Kidney glomerular epithelial cell (primary cell): Measurements from ENCODE around the gene NTSR1.

Experiments used
- DNase-seq: peaks from one replicate; lab custom pipeline; 2025; lab: John Stamatoyannopoulos, UW

Gene NTSR1

DNA sequence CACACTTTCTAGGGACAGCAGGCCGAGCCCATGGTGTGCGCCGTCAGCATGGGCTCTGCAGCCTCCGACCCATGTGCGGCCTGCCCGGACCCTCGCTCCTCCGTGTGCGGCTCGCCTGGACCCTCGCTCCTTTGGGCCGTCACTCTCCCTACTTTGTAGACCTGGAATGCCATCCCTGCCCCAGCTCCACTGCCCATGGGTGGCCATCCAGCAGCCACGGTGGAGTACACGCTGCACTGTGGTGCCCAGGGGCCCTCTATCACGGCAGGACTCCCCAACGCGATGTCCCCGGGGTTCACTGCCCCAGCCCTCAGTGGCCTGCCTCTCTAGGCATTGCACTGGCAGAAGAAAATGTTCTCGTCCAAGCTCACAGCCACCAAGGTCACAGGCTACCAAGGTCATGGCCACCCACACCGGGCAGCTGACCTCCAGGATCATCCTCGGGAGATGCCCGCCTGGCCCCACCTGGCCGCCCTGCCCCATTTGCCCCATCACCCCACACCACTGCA lies 63.5 kb downstream of the NTSR1 start:
- DNase-seq, result no peak

DNA sequence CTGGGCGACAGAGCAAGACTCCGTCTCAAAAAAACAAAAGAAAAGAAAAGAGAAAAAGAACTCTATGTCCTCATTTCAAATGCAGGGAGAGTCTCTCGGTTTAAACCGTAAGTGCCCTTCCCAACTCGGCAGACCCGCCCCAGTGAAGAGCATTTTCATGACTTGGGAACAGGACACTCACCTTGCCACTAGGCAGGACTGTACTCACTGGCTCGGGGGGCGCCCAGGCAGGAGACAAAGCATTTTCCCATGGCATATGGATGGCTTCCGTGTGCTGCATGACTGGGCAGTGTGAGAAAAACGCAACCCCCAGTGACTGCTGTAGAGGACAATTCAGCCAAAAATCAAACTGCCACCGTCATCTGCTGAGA lies 64.0 kb downstream of the NTSR1 start:
- no peak for DNase-seq

DNA sequence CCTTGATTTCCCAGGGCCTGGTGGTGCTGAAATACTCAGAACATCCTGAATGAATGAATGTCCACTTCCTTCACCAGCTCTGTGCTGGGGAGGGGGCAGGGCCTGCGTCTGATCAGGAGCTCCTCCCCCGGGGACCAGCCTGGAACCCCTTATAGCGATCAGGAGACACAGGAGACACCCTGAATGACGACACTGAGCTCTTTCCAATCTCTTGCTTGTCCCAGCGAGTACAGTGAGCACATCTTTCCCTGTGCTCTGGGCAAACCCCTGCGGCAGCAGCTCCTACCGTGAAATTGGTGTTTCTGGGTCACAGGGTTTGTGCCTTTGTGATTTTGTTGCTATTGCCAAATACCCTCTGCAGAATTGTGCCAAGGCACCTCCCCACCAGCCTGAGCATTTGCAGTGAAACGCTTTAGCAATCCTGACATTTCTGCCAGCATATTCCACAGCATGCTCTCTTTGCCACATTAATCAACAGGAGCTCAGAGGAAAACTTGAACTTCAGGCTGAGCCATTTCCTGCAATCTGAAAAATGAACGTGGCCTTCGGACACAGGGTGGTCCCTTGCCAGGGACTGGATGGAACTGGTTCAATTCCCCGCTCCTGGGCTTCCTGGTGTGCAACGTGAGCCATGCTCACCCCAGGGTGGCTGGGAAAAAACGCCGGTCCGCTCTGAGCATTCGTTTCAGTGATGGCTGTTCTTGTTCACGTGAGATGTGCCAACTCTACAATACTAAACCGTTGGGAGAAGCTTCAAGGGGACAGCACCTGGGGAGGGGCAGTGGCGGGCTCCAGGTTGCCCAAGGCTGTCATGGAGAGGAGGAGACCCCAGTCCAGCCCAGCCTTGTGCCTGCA lies 64.6 kb downstream of the NTSR1 start:
- no peak for DNase-seq

DNA sequence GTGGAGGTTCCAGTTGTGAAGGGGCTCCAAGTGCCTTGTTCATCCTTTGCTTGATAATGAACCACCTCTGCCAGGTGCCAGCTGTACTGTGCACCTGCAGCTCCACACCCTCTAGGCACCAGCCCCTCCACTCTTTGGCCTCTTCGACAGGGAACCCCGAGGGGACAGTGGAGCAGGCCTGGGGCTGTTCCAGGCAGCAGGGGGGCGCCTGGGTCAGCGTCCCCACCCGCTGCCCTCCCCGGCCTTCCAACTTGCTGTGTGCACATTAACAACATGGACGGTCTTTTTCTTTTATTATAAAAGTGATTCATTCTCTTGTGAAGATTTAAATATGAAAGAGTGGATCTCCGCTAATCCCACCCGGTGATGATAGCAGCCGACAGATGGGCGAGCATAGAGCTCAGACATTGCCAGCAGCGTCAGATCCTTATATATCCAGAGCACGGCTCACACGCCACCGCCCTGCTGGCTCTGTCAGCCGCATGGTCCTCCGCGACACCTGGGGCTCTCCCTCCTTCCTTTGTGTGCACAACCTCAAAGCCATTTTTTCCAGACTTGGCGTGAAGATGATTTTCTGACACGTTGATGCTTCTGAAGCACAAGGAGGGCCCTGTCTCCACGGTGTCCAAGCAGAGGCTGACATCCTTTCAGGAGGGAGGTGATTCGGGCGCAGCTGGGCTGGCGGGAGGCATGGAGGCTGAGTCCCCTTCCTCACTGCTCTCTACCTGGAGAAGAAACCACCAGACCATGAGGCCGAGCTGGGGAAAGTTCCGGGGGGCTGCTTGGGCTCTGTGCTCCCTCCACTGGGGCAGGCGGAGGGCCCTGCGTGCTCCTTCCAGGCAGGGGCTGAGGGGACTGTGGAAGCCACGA lies 65.4 kb downstream of the NTSR1 start:
- no peak for DNase-seq

DNA sequence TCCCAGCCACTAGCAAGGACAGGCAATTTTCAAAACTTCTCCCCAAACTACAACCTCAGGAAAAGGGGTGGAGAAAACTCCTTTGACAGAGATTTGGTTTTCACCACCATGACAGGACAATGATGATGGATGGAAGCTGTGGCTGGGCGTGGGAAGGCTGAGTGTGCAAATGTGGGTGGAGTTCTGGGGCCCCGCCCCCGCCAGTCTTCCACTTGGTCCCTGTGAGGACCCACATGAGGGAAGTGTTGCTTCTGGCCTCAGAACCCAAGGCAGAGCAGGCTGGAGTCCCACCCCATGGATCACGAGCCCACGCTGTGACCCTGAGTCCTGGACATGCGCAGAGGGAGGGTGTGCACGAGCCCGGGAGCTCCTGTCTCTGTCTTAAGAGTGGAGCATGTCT lies 66.1 kb downstream of the NTSR1 start:
- DNase-seq, result no peak

DNA sequence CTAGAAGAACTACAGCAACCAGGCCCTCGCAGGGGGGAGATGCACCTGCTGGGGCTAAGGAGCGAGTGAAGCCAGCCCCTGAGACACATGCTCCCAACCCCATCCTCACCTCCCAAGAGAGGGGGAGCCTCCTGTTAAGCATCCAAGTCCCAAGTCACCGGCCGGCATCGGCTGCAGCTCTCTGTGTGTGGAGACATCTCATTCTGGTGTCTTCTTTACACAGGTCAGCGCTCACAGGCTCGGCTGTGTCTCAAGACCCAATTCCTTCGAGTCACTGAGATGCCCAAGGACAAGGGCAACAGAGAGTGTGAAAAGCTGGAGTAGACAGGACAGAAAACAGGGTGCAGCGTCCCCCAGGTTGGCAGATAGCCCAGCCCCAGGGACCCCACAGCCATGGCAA lies 66.6 kb downstream of the NTSR1 start:
- no peak for DNase-seq

DNA sequence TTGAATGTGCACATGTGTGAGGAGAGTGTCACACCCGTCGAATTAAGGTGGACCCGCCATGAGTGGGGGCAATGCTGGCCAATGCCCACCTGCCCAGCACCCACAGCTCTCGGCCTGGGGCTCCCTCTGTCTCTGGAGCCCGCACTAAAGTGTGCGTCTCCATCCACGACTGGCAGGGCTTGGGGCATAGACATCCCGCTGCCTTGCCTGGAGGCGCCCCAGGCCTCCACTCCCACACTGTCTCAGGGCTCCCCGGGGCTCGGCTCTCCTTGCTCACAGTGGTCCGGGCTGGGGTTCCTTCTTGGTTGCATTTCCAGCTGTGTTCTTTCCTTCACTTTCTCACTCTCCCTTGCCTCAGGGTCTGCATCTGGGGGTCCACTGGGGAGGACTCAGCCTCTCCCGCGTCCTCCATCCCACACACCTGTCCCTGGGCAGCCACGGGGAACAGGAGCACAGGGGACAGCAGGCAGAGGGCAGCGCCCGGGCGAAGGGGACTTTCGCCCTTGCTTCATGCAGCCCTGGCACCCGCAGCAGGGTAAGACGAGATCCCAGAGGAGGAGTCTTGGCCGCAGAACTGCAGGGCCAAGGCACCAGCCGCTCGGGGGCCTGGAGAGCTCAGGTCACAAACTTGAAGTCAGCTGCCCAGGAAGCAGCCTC lies 67.5 kb downstream of the NTSR1 start:
- DNase-seq, result no peak

DNA sequence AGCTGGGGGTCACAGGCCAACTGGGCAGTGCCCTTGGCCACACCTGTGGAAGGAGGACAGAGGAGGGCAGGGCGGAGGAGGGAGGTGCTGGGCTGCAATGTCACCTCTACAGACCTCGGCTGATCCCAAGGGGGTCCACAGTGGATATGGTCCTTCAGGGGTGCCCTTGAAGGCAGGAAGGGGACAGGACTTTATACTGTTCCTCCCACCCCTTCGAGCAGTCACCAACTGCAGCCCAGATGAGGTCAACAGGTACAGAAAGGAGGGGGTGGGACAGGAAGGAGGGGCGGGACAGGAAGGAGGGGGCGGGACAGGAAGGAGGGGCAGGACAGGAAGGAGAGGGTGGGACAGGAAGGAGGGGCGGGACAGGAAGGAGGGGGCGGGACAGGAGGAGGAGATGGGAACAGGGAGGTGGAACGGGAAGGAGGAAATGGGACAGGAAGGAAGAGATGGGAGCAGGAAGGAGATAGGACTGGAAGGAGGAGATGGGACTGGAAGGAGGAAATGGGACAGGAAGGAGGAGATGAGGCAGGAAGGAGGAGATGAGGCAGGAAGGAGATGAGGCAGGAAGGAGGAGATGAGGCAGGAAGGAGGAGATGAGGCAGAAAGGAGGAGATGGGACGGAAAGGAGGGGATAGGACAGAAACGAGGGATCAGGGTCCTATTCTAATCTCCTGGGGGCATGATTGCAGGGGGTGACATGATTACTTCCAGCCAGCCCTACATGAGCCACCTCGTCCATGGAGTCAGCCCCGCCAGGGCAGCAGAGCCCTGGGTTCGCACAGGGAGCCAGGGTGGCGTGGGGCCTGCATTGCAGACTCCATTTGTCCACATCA lies 68.3 kb downstream of the NTSR1 start:
- no peak for DNase-seq

DNA sequence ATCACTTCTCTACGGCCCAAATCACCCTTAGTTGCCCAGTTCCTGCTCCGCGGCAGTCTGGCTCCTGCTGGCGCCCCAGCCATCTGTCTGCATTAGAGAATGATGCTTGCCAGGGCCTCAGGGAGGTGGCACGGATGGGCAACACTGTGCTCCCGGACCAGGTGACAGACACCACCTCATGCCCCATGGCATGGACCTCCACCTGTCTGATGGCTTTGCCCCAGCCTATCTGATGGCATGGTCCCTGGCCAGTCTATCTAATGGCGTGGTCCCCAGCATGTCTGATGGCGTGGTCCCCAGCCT lies 68.8 kb downstream of the NTSR1 start:
- no peak for DNase-seq

DNA sequence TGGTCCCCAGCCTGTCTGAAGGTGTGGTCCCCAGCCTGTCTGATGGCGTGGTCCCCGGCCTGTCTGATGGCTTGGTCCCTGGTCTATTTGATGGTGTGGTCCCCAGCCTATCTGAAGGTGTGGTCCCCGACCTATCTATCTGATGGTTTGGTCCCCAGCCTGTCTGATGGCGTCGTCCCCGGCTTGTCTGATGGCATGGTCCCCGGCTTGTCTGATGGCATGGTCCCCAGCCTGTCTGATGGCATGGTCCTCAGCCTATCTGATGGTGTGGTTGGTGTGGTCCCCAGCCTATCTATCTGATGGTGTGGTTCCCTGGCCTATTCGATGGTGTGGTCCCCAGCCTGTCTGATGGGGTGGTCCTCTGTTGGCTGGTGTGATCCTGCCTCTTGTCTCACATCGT lies 69.4 kb downstream of the NTSR1 start:
- no peak for DNase-seq

DNA sequence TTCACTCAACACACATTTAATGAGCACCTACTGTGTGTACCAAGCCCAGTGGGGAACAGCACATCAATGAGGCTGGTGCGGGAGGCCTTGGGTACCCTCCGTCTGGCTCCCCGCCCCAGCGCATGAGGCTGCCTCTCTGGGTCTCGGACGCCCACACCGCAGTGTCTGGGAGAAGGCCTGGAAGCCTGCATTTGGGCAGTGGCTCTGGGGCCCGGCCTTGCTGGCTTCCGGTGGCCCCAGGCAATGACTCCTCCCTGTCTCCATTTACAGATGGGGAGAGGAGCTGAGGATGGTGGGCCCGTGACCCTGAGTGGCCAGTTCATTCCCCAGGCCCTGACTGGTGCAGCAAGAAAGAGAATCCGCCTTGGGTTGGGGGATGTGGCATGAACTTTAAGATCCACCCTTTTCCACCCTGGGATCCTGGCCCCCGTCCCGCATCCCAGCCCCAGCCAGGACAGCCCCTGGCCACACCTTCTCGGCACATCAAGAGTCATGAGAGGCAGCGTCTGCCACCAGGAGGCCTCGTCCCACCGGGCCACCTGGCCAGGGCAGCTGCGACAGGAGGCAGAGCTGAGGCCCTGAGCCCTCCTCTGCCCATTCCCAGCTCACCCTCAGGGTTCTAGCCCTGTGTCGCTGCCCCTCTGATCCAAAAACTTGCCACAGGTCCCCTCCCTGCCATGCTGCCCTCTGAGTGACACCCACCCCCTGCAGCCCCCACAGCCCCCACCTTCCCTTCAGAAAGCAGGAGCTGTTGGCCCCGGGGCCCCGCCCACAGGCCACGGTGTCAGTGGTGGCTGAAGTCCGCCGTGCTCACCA lies 70.2 kb downstream of the NTSR1 start:
- DNase-seq, result no peak

DNA sequence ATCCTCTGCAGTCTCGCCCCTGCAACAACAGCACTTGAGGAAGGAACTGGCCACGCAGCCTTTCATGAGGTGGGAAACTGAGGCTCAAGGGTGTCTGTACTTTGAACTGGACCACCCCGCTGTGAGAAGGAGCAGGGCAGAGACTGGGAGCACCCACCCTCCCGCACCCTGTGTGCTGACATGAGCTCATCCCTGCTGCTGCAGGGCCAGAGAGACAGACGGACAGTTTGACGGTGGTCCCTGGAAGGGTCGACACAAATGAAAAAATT lies 70.7 kb downstream of the NTSR1 start:
- DNase-seq, result no peak

DNA sequence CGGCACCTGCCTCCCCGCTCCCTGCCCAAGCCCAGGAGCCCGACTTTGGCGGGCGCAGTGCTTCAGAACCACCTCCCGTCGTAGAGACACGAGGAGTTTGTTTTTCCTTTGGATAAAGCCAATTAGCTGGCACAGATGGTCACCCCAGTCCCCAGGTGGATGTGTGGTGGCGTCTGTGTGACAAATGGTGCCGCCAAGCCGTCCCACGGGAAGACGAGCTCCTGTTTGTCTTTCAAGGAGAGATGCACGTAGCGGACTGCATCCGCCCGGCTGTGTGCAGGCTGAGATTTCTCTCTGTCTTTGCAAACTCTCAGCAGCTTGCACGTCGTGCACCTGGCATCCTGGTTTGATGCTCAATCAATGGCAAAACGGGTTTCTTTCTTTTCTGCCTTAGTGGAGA lies 71.6 kb downstream of the NTSR1 start:
- no peak for DNase-seq

DNA sequence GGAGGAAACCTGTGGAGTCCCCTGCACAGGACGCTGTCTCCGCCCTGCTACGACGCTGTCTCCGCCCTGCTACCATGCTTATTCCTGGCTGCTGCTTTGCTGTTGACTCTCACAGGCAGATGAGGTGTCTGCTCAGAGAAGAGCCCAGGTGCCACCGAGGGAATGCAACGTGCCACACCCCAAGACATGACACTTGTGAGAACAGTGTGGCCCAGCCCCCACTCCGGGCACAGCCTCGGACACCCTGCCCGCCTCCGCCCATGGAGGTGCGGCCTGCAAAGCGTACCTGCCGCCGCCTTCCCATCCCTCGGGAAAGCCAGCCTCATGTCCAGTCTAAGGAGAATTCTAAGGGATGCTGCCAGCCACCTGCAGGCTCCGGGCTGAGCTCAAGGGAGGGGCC lies 72.1 kb downstream of the NTSR1 start:
- DNase-seq, result no peak

DNA sequence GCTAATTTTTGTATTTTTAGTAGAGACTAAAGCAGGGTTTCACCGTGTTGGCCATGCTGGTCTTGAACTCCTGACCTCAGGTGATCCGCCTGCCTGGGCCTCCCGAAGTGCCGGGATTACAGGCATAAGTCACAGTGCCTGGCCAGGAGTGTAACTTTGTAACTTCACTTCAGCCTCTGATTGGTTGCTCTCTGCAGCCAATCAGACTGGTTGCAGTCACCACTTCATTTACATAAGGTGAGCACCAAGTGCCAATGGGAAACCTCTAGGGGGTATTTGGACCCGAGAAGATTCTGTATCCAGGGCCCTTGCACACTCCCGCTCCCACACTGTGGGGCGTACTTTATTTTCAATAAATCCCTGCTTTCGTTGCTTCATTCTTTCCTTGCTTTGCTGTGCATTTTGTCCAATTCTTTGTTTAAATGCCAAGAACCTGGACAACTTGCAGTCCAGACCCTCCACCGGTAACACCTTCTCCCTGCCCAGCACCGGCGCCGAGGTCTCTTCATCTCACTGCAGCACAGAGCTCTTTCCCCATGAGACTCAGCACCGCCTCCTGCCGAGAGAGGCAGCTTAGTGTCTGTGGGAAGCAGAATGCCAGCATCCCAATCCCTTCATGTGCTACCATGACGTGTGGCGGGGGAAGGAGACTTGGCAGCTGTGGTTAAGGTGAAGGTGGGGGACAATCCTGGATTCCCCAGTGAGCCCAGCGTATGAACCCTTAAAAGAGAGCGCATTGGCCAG lies 73.7 kb downstream of the NTSR1 start:
- DNase-seq, result no peak

DNA sequence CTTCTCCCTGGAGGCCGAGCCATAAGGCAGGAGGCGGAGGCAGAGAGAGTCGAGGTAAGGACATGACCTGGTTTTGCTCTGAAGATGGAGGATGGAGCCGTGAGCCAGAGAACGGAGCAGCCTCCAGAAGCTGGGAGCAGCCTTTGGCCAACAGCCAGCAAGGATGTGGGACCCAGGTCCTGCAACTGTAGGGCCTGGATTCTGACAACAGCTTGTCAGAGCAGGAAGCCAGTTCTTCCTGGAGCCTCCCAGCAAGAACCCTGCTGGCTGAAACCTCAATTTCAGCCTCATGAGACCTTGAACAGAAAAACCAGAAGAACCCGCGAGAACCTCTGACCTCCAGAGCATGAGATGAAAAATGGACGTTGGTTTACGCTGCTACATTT lies 74.2 kb downstream of the NTSR1 start:
- DNase-seq, result no peak

DNA sequence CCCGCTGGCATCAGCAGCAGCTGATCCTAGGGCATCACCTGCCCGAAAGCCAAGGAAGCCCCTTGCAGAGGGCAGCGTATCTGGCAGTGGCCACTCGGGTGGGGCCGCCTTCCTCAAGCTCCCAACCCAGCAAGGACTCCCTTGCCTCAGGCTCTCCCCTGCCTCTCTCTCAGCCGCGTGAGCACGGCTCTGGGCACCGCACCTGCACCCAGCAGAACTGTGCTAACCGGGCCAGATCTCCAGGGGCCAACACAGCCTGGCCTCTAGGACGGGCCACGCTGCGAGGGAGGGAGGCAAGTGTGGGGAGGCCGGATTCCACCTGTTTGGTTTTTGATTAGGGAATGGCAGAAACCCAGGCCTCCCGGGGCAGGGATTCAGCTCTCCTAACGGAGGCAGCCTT lies 75.9 kb downstream of the NTSR1 start:
- DNase-seq, result no peak

DNA sequence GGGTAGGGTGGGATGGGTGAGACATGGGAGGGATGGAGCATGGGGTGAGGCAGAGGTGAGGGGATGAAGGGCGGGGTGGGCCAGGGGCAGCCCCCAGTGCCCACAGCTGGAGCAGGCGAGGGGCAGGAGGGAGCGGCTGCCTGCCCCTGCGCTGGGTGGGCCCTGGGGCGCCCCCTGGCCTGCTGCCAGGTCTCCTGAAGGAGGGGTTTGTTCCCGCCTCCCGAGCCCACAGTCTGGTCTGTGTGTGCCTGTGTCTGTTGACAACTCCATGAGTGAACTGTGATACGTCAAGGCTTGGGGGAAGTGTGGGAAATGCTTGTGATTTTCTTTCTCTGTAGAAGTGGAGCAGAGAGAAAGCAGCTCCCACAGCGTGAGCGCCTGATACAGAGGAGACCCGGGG lies 76.8 kb downstream of the NTSR1 start:
- DNase-seq, result no peak

DNA sequence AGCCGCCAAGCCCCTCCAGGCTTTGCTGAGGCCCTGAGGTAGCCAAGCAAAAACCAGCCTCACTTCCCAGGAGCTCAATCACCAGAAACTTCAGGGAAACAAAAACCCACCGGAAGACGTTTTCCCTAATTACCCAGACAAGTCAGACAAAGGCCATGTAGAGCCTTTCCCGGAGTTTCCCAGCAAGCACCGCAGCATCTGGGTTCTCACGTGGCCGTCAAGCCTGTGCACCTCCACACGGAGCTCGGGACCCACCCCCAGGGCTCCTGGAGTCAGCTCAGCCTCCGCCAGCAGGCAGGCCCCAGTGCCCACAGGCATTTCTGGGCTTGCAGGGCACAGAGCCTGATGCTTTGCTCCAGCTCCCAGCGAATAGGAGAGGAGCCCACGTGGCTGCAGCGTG lies 77.5 kb downstream of the NTSR1 start:
- DNase-seq, result no peak

DNA sequence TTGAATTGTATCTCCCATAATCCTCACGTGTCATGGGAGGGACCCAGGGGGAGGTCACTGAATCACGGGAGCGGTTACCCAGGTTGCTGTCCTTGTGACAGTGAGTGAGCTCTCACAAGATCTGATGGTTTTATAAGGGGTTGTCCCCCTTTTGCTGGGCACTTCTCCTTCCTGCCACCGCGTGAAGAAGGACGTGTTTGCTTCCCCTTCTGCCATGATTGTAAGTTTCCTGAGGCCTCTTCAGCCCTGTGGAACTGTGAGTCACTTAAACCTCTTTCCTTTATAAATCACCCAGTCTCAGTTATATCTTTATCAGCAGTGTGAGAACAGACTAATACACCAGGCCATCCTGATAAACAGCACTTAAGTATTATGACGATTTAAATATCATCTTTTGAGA lies 78.7 kb downstream of the NTSR1 start:
- DNase-seq, result no peak

DNA sequence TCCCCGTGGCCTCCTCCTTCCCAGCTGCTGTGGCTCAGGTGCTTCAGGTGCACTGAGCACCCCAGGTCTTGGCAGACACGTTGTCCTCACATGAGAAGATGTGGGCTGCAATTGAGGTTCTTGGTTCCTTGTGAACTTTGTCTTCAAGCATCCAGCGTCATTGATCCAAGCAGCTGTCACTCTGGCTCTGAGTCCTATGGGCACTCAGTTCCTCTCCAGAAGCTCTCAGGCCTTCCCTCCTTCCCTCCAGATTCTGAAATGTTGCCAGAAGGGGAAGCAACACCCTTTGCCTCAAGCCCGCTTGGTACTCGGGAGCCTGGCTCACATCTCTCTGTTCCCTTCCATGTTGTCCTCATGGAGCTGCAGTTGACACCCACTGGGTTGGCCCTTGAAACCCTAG lies 79.2 kb downstream of the NTSR1 start:
- no peak for DNase-seq
